HG02763 (cell line): Measurements from ENCODE around the gene HES7.

Experiments
- ATAC-seq: cut with Tn5 transposase; IDR thresholded peaks from one replicate; pipeline ENCODE4 v1.9.1; 2021; ENCODE audit warnings: mild to moderate bottlenecking, moderate library complexity; ENCODE audit not compliant: unreplicated experiment

HES7 gene

DNA sequence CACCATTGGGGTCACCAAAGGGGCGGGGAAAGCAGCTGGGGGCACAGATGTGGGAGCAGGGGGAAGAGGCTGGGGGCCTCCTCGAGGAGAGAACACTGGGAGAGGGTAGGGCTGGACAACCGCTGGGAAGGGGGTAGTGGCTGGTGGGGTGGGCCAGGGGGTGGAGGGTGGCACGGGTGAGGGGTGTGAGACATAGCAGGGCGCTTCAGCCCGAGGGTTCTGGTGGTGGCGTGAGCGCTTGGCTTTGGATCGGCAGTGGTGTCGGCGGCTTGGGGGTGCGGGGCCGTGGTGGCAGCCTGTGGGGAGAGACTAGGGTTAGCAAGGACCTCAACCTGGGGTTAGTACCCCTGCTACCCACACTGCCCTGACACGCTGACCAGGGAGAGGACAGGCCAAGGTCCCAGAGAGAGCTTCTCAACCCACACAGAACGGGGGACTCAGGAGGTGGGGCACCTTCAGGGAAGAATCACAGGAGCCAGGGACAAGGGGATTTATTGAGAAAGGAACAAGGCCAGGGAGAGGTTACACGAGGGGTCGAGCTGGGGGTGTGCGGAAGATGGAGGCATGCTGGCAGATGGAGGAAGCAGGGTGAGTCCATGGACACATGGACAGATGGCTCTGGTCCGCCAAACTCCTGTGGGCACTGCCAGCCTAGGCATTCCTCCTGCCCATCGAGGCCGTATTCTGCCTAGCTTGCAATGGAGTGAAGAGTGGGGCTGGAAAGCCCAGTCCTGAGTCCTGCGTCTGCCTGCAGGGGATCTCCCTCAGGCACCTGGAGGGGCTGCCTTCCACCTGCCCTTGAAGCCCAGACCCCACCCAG, 19.9 kb upstream of the HES7 start:
- ATAC-seq, result no peak

- no peak for ATAC-seq
These were observed 19.1 kb upstream of the HES7 start for GRCh38 chr17:8142887-8143580.

DNA sequence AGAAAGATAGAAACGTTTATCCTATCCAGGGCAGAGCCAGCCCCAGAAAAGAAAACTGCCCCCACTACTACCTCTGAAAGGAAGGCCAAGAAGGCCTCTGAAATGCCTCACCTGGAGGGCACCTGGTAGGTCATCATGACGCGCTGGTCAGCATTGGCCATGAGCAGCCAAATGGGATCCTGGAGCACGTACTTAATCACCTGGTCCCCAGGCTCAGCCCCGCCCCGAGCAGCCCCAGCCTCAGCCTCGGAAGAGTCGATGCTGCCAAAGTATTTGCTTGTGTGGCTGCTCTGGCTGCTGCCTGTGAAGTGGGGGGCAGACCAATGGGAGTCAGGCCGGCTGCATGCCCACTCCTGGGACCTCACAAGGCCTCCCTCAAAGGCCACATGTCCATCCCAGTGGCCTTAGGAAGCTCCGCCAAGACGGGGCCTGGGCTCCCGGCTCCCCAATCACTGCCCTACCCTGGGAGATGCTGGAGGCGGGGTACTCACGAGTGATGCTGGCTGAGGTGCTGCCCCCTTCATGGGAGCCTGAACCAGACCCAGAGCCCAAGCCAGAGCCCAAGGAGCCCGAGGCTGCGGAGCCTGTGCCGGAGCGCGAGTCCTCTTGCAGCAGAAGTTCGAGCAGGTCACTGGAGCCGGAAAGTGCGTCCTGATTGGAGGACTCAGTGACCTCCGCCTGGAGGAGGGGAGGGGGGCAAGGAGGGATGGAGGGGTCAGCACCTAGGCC, 18.4 kb upstream of the HES7 start:
- ATAC-seq, result no peak

DNA sequence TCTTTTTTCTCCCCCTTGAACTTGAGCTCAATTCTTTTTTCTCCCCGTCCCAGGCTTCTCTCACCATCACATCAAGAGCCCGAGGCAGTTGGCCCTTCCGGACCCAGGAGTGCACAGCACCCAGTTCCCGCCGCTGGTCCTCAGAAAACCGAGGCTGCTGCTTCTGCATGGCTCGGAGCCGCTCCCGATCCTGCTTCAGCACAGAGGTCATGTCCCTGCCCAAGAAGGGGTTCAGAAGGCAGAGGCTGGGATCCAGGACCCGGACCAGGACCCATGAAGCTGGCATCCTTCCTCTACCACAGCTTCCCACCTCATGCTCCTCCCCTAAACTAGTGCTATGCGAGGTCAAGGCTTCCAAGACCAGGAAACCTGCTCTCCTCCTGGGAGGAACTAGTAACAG, 17.8 kb upstream of the HES7 start:
- no peak for ATAC-seq

DNA sequence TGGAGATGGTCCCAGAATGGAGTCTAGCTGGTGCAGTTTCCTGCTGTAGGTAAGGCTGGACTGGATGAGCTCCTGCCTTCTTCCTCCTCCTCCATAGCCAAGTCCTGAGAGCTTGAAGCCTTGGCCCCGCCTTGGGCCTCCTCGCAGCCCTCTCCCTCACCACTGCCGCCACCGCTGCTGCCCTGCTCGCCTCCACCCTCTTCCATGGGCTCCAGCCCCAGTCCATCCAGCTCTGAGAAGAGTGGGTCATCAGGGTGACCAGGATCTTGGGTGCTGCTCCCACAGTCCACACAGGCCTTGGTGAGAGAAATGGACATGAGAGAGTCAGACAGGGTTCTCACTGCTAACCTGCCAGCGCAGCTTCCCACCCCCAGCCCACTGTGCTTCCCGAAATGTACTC, 17.1 kb upstream of the HES7 start:
- no peak for ATAC-seq

GRCh38 chr17:8140065-8141029, 16.4 kb upstream of the HES7 start:
- ATAC-seq, result no peak

- ATAC-seq, result peak; percentile 87
These were observed 14.9 kb upstream of the HES7 start for GRCh38 chr17:8138672-8139371.

GRCh38 chr17:8138374-8138671, 14.4 kb upstream of the HES7 start:
- ATAC-seq, result no peak

- no peak for ATAC-seq
These were observed 13.9 kb upstream of the HES7 start for GRCh38 chr17:8137645-8138373.

DNA sequence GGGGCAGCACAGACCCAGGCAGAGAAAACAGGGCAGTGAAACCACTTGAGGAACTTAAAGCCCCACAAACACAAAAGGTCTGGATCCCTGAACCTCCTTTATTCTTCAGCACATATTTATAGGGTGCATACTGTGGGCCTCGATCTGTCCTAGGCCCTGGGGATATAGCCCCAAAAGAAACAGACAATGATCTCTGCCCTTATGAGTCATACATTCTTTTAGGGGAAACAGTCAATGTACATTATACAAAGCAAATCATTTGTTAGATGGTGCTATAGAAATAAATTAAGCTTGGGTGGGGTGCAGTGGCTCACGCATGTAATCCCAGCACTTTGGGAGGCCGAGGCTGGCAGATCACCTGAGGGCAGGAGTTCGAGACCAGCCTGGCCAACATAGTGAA, 10.0 kb upstream of the HES7 start:
- ATAC-seq, result no peak

GRCh38 chr17:8133399-8133798, 9.5 kb upstream of the HES7 start:
- ATAC-seq, result no peak

DNA sequence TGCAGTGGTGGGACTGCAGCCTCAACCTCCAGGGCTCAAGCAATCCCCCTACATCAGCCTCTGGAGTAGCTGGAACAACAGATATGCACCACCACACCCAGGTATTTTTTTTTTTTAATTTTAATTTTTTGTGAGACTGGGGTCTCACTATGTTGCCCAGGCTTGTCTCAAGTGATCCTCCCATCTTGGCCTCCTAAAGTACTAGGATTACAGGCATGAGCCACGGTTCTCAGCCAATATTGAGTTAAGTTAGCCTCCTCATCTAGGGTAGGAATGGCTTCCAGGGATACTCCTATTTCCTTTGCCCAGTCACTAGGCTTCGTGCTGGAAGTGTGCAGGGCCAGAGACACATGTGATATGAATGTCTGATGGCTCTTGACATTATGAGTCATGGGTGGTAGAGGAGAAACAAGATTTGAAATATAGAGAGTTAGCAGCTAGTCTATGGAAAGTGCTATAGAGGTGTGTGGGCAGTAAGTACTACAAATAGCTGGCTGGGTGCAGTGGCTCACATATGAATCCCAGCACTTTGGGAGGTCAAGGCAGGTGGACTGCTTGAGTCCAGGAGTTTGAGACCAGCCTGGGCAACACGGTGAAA, 8.0 kb upstream of the HES7 start:
- no peak for ATAC-seq

GRCh38 chr17:8128125-8128784, 4.3 kb upstream of the HES7 start:
- no peak for ATAC-seq

DNA sequence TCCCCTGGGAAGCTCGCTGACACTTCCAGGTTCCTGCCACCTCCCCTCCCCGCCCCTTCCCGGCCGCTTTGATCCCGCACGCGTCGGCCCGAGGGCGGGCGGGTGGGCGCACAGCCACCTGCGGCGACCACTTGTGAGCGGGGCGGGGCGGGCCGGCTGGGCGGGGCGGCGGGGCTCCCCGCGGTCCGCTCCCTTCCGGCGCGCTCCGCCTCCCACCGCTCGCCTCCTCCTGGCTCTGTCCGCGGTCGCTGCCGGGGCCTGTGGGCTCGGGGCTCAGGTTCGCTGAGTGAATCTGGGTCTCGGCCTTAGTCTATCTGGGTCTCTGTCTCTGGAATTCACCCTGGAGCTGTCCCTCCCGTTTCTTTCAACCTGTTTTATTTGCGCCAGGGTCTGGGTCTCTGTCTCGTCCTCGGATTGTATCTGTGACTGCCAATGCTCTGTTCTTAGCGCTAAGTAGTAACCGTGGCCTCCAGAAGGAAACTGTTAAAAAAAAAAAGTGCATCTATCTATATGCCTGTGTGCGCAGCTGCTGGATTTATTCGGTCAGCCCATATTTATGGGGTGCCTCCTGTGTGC, 2.7 kb upstream of the HES7 start:
- no peak for ATAC-seq

DNA sequence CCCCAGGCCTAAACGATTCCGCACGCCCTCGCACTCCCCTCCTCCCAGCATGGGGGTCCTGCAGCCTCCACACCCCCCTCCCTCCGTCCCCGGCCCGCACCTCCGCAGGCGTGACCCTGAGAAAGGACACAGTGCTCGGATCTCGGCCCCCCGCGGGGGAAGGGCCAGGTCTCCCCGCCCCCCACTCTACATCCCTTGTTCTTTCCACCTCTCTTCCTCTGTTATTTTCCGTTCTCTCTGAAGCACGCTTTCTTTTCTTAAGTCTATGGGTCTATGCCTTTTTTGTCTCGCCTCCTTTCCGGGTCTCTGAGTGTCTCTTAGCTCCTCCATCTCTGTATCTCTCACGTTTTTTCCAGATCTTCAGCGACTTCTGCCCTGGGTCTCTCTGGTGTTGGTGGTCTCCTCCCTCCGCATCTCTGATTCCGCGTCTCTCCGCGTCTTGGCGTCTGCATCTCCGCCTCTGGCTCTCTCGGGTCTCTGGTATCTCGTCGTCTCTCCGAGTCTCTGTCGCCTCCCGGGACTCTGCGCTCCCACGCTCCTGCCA, 2.1 kb upstream of the HES7 start:
- no peak for ATAC-seq

DNA sequence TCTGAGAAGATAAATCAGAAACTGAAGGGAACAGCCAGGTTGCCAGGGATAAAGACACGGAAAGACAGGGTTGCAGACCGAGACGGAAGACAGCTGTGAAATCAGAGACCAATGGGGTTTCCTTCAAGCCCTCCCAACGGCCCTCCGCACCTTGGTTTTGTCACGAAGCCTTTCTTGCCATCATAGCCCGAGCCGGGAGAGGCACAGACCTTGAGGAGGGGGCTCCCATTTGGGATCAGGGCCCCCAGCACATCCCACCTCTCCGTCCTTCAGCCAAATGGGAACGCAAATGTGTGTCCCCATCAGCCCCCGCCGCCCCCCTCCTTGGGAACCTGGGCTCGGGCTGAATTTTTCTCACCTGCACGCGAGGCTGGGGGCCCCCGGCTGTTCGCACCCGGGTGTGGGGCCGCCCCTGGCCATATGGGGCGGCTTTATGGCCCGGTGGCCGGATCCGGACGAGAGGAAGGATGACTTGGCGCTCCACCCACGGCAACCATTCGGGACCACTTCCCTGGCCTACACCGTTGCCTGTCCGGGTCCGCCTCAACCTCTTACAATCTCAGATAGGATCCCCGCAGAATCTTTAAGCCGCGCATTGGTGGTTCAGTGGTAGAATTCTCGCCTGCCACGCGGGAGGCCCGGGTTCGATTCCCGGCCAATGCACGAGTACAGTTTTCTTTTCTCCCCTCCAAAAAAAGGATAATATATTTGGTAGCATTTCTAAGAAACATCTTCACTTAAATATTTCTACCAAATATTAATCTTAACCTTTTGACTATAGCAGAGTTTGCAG, 1.4 kb upstream of the HES7 start:
- no peak for ATAC-seq
